Stimulated activated CD4-positive, alpha-beta T cell treated with anti-CD3 and anti-CD28 coated beads, Interleukin-4, amount 100 ng/mL, for 1 hour (primary cell): ENCODE measurements around the gene GLDC.
A peak's percentile ranks its signal among the peaks of the same experiment; 100 is the strongest.
"Not testable (repeated sequence)": the region's sequence is repeated elsewhere in the genome, so short reads cannot be mapped to it uniquely, and the experiment has no call there.

Source experiments
- DNase-seq: peaks from one replicate; pipeline ENCODE4 v3.0.0-alpha.2; 2020

The GLDC gene

DNA sequence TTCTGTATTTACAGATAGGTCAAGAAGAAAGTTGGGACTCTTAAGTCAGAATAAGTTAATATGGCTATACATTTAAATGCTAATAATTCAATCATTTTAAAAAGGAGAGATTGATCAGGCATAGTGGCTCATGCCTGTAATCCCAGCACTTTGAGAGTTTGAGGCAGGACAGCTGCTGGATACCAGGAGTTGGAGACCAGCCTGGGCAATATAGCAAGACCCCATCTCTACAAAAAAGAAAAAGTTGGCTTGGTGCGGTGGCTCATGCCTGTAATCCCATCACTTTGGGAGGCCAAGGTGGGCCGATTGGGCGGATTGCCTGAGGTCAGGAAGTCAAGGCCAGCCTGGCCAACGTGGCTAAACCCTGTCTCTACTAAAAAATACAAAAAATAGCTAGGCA lies 15.0 kb upstream of the GLDC start:
- no peak for DNase-seq

DNA sequence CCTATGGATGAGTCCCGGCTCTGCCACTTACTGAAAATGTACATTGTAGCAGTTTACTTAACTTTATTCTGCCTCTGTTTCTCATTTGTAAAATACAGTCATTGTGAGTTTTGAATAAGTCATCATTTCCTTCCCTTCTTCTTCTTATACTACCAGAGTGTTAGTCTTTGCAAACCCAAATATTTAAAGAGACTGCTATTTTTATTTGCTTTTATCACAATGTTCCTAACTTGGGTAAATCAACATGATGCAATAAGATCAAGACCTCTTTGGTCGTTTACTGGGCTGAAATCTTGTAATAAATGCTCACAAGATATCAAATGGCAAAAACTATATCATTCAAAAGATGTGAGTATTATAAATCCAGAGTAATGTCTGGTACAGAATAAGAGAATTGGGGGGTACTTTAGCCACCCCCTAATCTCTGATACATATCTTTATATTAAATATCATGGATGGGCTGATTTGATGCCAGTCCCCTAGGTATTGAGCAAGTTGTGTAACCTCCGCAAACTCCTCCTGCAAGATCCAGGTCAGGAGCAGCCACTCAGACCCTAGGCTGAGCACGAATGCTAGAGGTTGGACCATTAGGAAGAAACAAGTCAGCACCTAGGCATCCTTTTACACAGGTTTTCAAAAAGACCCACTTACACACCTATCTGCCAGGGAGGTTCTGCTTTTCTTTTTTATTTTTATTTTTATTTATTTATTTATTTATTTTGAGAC lies 13.3 kb upstream of the GLDC start:
- no peak for DNase-seq

DNA sequence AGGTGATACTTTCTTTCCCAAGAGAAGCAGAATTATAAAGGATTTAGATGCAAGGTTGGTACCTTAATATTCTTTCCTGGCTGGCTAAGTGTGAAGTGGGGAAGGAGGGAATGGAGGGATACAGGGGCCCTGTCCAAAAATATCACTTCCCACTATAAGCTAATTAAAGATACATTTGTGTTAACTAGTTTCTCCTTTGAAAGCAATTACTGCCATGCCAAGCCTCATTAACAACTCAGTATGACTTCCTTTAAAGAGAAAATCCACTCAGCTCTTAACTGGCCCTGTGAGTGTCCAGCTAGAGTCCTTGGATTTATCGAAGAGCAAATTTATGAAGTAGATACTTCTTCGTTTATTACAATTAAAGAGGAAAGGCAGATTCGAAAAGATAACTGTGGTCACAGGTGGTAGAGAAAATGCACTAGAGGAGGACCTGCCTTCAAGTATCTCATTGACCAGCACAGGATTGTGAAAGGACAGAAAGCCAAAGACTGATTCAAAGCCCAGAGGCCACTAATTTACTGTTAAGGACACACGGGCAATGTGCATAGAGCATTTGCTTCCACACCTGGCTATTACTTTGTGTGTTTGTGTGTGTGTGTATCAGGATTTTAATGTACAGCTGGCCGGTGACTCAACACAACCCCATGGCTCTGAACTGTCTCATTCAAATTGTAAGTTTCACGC lies 11.2 kb upstream of the GLDC start:
- no peak for DNase-seq

GRCh38 chr9:6655036-6655435 lies 9.5 kb upstream of the GLDC start:
- DNase-seq = no peak

- DNase-seq = peak; percentile 13
Observed at GRCh38 chr9:6646293-6646636, 736 bp upstream of the GLDC start.

DNA sequence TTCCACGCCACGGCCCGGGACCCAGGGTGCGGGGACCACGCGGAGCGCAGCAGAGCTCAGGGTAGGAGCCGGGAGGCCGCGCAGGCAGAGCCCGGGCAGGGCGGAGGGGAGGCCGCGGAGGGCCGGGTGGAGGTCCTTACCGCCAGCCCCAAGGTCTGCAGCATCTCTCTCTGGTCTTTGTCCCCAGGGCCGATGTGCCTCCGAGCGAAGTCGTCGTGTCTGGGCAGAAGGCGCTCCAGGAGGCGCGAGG lies 499 bp downstream of the GLDC start:
- DNase-seq = peak; percentile 18

GRCh38 chr9:6644346-6645104 lies 1.0 kb downstream of the GLDC start:
- no peak for DNase-seq

DNA sequence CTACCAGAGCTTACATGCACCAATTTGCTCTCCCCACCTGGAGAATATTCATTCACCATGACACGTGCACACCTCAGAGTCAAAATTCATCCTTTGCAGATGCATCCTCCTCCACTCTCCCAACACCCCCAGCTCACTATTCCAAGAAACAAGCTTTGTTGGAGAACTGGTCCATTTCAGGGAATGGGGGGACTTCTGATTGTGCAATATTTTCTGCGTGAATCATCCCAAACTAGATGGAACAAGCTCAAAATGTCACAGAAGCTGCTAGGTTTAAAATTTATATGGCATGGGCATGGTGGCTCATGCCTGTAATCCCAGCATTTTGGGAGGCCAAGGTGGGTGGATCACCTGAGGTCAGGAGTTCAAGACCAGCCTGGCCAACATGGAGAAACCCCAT lies 3.6 kb downstream of the GLDC start:
- no peak for DNase-seq

DNA sequence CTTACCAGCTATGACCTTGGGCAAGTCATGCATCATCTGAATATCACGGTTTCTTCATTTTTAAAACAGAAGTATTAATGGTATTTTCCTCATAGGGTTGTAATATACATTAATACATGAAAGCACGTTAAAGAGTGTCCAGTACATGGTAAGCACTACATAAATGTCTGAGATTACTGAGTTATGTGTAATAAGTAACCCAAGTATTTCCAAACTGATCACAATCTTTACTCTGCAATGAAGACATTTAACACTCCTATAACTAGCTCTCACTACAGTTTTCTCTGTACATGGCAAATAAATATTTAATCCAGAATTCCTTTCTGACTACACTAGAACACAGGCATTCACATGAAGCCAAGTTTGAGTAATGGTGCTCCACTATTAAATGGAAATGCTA lies 4.0 kb downstream of the GLDC start:
- no peak for DNase-seq

DNA sequence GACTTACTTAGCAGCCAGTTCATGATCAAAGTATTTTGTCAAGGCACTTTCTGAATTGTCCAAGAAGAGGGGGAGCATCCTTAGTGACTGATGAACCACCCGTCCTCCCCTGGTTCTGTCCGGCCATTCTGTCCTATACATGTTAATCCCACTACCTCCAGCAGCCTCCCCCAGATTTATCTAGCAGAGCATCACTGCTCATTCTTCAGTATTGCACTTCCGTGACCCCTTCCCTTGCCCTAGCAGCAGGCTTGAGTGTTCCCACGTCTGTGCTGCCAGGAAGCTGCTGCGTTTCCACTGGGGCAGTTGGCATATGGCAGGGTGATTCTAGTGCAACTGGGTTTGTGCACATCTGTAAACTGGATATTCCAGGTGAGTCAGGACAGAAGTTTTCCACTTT lies 4.5 kb downstream of the GLDC start:
- no peak for DNase-seq

GRCh38 chr9:6640268-6641051 lies 5.1 kb downstream of the GLDC start:
- DNase-seq = no peak

DNA sequence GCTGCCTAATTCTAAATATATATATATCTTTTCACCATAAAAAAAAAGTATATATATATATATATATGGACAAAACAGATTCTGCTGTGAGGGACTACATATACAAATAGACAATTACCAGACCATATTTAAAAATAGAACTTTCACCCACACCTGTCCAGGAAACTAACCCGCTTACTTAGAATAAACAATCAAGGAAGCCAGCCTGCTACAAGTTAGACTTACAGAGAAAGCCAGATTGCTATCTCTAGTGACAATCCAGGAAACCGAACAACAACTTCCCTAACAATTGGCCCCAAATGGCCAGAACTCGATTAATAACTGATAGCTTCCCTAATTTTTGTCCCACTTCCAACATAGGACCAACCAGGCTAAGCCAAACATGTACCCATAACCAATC lies 5.9 kb downstream of the GLDC start:
- no peak for DNase-seq

- no peak for DNase-seq
Observed at GRCh38 chr9:6634444-6634843, 11.1 kb downstream of the GLDC start.

GRCh38 chr9:6633378-6633777 lies 12.2 kb downstream of the GLDC start:
- DNase-seq = no peak

DNA sequence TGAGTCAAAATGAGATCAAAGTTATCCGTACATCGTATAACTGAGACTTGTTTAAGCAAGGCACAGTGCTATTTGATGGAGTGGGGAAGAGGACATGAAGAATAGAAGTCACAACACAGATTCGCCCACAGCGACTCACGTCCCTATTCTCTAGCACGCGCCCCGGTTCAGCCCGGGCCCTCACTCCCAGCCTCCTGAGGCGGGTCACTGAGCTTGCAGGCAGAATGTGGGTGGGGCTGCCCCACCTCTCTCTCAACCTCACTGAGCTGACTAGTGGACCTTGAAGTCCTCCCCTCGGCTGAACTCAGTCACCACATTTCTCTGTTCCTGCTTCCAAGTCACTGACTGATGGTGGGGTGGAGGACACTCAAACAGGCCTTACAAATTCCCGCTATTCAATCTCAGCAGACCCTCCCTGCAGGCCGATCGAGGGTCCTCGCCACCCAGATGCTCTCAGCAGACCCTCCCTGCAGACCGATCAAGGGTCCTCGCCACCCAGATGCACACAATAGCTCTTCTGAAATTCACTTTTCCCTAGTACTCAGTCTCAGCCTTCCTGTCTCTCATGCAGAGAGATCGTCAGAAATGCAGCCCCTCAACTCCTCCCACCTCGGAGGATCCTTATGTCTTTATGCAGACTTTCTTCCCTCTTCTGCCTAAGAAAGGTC lies 12.9 kb downstream of the GLDC start:
- no peak for DNase-seq

GRCh38 chr9:6631207-6631512 lies 14.4 kb downstream of the GLDC start:
- no peak for DNase-seq

DNA sequence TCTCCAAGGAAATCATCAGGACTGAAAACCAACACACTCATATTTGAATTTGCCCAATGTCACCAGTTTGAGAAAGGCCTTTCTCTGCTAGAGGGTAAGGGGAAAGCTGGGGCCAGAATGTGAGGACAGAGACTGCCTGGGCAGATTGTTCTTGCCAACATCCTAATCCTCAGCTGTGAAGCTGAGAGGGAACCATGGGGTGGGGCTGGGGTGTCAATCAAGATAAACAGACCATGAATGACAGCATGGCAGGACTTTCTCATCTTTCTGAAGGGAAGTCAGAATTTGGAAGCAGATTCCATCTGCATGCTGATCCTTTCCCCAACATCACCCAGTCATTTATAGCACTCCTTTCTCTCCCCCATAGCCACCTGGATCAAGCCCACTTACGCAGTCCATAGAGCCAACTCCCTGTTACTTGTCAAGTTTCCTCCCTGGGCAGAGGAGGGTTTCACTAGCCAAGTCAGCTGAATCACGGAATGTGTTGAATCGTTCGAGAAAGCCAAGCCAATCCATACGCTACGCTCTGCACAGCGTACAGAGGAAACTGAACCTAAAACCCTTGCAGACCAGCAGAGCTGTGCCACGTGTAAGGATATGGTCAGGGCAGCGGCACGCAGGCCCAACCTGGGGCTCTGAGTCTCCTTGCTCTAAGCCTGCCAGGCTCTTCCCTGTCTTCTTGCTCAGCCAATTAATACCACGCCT lies 14.9 kb downstream of the GLDC start:
- no peak for DNase-seq

DNA sequence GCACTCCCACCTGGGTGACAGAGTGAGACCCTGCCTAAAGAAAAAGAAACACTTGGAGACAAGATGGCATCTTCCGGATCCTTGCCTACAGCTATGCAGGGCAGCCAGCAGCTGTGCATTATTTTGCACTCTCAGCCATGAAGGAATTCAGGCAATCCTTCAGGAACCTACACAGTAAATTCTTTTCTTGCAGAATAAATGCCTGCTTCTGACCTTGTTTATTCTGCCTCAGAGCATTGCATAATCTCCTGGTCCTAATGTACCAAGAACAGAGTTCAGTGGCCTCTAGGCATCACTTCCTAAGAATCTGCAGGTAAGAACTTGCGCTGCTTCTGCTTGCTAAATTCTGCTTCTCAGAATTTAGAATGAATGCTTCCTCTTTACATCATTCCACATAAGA lies 16.8 kb downstream of the GLDC start:
- no peak for DNase-seq

GRCh38 chr9:6625363-6625762 lies 20.2 kb downstream of the GLDC start:
- no peak for DNase-seq

GRCh38 chr9:6622784-6623183 lies 22.7 kb downstream of the GLDC start:
- not testable (repeated sequence) for DNase-seq

GRCh38 chr9:6620796-6621195 lies 24.7 kb downstream of the GLDC start:
- no peak for DNase-seq

GRCh38 chr9:6620353-6620752 lies 25.2 kb downstream of the GLDC start:
- no peak for DNase-seq

DNA sequence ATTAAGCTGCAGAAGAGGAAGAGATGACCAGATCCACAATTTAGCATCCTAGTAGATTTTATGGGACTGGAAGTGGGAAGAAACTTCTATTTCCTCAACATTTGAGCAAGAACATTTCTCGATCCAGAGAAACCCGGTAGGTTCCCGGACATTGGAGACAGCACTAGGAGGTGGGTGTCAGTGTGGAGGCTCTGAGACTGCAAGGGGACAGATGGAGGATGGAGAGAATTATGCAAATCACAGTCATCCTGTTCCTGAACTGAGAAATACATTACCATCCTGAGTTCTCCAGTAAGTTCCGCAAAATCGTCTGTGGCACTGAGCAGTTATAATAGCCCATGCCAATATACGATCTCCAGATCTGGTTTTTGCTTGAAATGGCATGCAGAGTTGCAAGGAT lies 25.6 kb downstream of the GLDC start:
- no peak for DNase-seq
